ENCODE measurements around the gene TELO2. TPM values are rescaled to one million over a fixed set of nuclear protein-coding genes. Genes with fewer than 3 reads are reported as not detected.
A peak's percentile ranks its signal among the peaks of the same experiment; 100 is the strongest.

The TELO2 gene
- polyA plus RNA-seq, 3 donors, result 7.3 to 58.1 (median 11.4) TPM

- peaks cover 36 to 51% (median 41%) of the 10 kb centered on the region in 3 donors for H3K27me3 Mint-ChIP-seq (ENCODE audit: low read depth in 3 of 3)
- peaks cover 18% of the 10 kb centered on the region for H3K4me1 Mint-ChIP-seq
Observed at GRCh38 chr16:1537138-1537577, 44.0 kb downstream of the TELO2 start.

GRCh38 chr16:1537763-1538289, 44.7 kb downstream of the TELO2 start:
- no peak overlapping the region for H2AFZ ChIP-seq (ENCODE audit: insufficient read depth, low read depth, low read length, poor library complexity, severe bottlenecking)
- TF ChIP-seq CTCF (IDR thresholded peaks at IDR 0.05), result no peak
- Mint-ChIP-seq H3K36me3 (peaks cover 7 to 24% of the 10 kb centered on the region in 2 donors), H3K4me1 (peaks cover 25% of the 10 kb centered on the region), H3K27me3 (ENCODE audit: low read depth in 3 of 3) (peaks cover 30 to 44% (median 38%) of the 10 kb centered on the region in 3 donors), H3K4me3 (no peak overlapping the region), H3K9me3 (peaks cover 0 to 7% (median 0%) of the 10 kb centered on the region in 7 donors), H3K27ac (peak overlapping the region in 1 of 7 donors; percentile 82)
- no peaks in the 10 kb centered on the region for H3K9me3 ChIP-seq (replicated peaks in 1 of 2; ENCODE audit: control insufficient read depth in 1 of 2, insufficient read depth in 1 of 2, low read length in 2 of 2)
- no peaks in the 10 kb centered on the region for H3K36me3 ChIP-seq (replicated peaks in 1 of 2; ENCODE audit: control insufficient read depth in 1 of 2, insufficient read depth in 2 of 2, low read length in 2 of 2)
- no peak for DNase-seq
- peaks cover 0 to 34% of the 10 kb centered on the region in 2 donors for H3K27me3 ChIP-seq (ENCODE audit: control insufficient read depth in 2 of 2, insufficient read depth in 2 of 2, low read length in 2 of 2)
- no peaks in the 10 kb centered on the region for H3K79me2 ChIP-seq (ENCODE audit: insufficient read depth, low read length)
- no peak overlapping the region for H3K9ac ChIP-seq (ENCODE audit: insufficient read depth, low read length, poor library complexity, severe bottlenecking)
- 54% methylated on average over 24 of the region's 26 CpGs for WGBS (ENCODE audit: insufficient coverage)
- H3K27ac ChIP-seq (ENCODE audit: low read depth in 1 of 2, low read length in 2 of 2), result no peak overlapping the region
- no peaks in the 10 kb centered on the region for H4K20me1 ChIP-seq (ENCODE audit: insufficient read depth, low read length)
- no peak overlapping the region for H3K4me2 ChIP-seq (replicated peaks; ENCODE audit: extremely low read depth, low read length, poor library complexity, severe bottlenecking)
- peaks cover 26 to 29% of the 10 kb centered on the region in 2 donors for H3K4me1 ChIP-seq (ENCODE audit: control insufficient read depth in 1 of 2, insufficient read depth in 2 of 2, low read length in 2 of 2)
- intact Hi-C loops (cut with micrococcal nuclease), result no loop called here
- no peak overlapping the region for H3K4me3 ChIP-seq (replicated peaks in 1 of 3; ENCODE audit: low read depth in 2 of 3, low read length in 3 of 3)

More at GRCh38 chr16:1537138-1537577, 44.0 kb downstream of the TELO2 start:
- Histone ChIP-seq H2AFZ (ENCODE audit: insufficient read depth, low read depth, low read length, poor library complexity, severe bottlenecking) (no peak overlapping the region), H3K9ac (ENCODE audit: insufficient read depth, low read length, poor library complexity, severe bottlenecking) (no peak overlapping the region), H3K79me2 (ENCODE audit: insufficient read depth, low read length) (no peaks in the 10 kb centered on the region), H3K4me3 (replicated peaks in 1 of 3; ENCODE audit: low read depth in 2 of 3, low read length in 3 of 3) (no peak overlapping the region), H3K9me3 (replicated peaks in 1 of 2; ENCODE audit: control insufficient read depth in 1 of 2, insufficient read depth in 1 of 2, low read length in 2 of 2) (no peaks in the 10 kb centered on the region), H3K36me3 (replicated peaks in 1 of 2; ENCODE audit: control insufficient read depth in 1 of 2, insufficient read depth in 2 of 2, low read length in 2 of 2) (no peaks in the 10 kb centered on the region), H3K4me2 (replicated peaks; ENCODE audit: extremely low read depth, low read length, poor library complexity, severe bottlenecking) (no peak overlapping the region), H4K20me1 (ENCODE audit: insufficient read depth, low read length) (no peaks in the 10 kb centered on the region), H3K27me3 (ENCODE audit: control insufficient read depth in 2 of 2, insufficient read depth in 2 of 2, low read length in 2 of 2) (peaks cover 0 to 40% of the 10 kb centered on the region in 2 donors), H3K4me1 (ENCODE audit: control insufficient read depth in 1 of 2, insufficient read depth in 2 of 2, low read length in 2 of 2) (peaks cover 19 to 23% of the 10 kb centered on the region in 2 donors), H3K27ac (ENCODE audit: low read depth in 1 of 2, low read length in 2 of 2) (no peak overlapping the region)
- DNase-seq, result no peak
- intact Hi-C loops (cut with micrococcal nuclease), result no loop called here
- peaks cover 0 to 7% (median 0%) of the 10 kb centered on the region in 7 donors for H3K9me3 Mint-ChIP-seq
- 85% methylated on average over 24 of the region's 27 CpGs for WGBS (ENCODE audit: insufficient coverage)
- H3K36me3 Mint-ChIP-seq, result peaks cover 7 to 24% of the 10 kb centered on the region in 2 donors
- no peak overlapping the region for H3K27ac Mint-ChIP-seq
- TF ChIP-seq CTCF (IDR thresholded peaks at IDR 0.05), result no peak
- H3K4me3 Mint-ChIP-seq, result no peak overlapping the region

All from CD14-positive monocyte (primary cell).